ES-I3 (cell line): ENCODE results near the gene SLC6A20.

Experiments used
- H3K36me3 ChIP-seq: 2 replicates; pipeline ENCODE4 v1.6.1; 2013; ENCODE audit warnings: mild to moderate bottlenecking, low read length, control low read depth, moderate library complexity; ENCODE audit not compliant: insufficient read depth
- H3K4me1 ChIP-seq: 2 replicates; pipeline ENCODE4 v1.6.1; 2013; ENCODE audit warnings: mild to moderate bottlenecking, control low read depth, low read length; ENCODE audit not compliant: insufficient read depth
- H3K9ac ChIP-seq: 2 replicates; pipeline ENCODE4 v1.6.1; 2013; ENCODE audit warnings: low read depth, mild to moderate bottlenecking, low read length, moderate library complexity
- H3K9me3 ChIP-seq: 2 replicates; pipeline ENCODE4 v1.6.1; 2013; ENCODE audit warnings: mild to moderate bottlenecking, low read length, moderate library complexity; ENCODE audit not compliant: control insufficient read depth, insufficient read depth

SLC6A20 gene

DNA sequence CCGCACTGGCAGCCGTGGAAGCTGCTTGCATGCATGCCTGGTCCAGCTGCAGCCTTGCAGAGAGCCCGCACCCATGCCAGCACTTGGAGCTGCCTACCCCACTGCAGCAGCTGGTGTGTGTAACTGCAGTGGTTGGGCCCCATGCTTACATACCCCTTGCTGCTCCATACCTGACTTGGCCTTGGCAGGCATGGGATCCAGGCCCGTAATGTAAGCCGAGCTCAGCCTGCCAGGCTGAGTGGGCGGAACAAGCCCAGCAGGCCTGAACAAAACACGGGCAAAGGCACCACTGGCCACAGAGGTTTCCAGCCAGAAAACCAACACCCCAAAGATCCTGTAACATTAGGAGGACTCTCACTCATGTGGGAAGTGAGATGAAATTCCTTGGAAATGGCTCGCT is 48.3 kb downstream of the SLC6A20 start:
- no peak overlapping the region for H3K9ac ChIP-seq
- no peaks in the 10 kb centered on the region for H3K4me1 ChIP-seq
- H3K36me3 ChIP-seq = peaks cover 5% of the 10 kb centered on the region
- no peaks in the 10 kb centered on the region for H3K9me3 ChIP-seq

- Histone ChIP-seq H3K36me3 (peaks cover 5% of the 10 kb centered on the region), H3K4me1 (no peaks in the 10 kb centered on the region; the same call in 1 of the 2 replicates), H3K9ac (no peak overlapping the region), H3K9me3 (no peaks in the 10 kb centered on the region)
Observed at GRCh38 chr3:45746777-45747622, 49.3 kb downstream of the SLC6A20 start.

- H3K4me1 ChIP-seq = no peaks in the 10 kb centered on the region; the same call in 1 of the 2 replicates
- H3K9ac ChIP-seq = no peak overlapping the region
- peaks cover 5% of the 10 kb centered on the region for H3K36me3 ChIP-seq
- no peaks in the 10 kb centered on the region for H3K9me3 ChIP-seq
Observed at GRCh38 chr3:45746165-45746776, 50.1 kb downstream of the SLC6A20 start.

DNA sequence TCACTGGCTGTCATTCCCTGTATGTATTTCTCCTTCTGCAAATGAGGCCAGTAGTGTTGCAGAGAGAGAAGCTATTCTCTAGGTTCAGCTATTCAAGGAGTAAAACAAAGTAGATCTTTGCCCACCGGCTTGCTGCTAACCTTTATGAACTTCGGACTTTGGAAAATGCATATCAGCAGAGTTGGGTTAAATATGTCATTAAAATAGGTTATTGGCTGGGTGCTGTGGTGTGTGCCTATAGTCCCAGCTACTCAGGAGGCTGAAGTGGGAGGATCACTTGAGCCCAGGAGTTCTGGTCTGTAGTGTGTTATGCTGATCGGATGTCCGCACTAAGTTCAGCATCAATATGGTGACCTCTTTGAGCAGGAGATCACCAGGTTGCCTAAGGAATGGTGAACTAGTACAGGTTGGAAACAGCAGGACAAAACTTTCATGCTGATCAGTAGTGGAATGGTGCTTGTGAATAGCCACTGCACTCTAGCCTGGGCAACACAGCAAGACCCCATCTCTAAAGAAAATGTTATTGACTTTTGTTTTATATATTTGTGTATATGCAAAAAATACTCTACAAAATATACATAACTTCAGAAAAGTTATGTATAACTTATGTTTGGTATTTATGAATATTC is 53.8 kb downstream of the SLC6A20 start:
- H3K4me1 ChIP-seq = peaks cover 24% of the 10 kb centered on the region
- H3K9ac ChIP-seq = no peak overlapping the region
- no peaks in the 10 kb centered on the region for H3K9me3 ChIP-seq
- peaks cover 8% of the 10 kb centered on the region for H3K36me3 ChIP-seq

GRCh38 chr3:45741742-45742460 is 54.4 kb downstream of the SLC6A20 start:
- peaks cover 8% of the 10 kb centered on the region for H3K36me3 ChIP-seq
- no peaks in the 10 kb centered on the region for H3K9me3 ChIP-seq
- H3K4me1 ChIP-seq = peaks cover 24% of the 10 kb centered on the region
- H3K9ac ChIP-seq = no peak overlapping the region

- peaks cover 24% of the 10 kb centered on the region for H3K4me1 ChIP-seq
- H3K9ac ChIP-seq = no peak overlapping the region
- H3K9me3 ChIP-seq = no peaks in the 10 kb centered on the region
- H3K36me3 ChIP-seq = peaks cover 5% of the 10 kb centered on the region
Observed at GRCh38 chr3:45741247-45741646, 55.1 kb downstream of the SLC6A20 start.

DNA sequence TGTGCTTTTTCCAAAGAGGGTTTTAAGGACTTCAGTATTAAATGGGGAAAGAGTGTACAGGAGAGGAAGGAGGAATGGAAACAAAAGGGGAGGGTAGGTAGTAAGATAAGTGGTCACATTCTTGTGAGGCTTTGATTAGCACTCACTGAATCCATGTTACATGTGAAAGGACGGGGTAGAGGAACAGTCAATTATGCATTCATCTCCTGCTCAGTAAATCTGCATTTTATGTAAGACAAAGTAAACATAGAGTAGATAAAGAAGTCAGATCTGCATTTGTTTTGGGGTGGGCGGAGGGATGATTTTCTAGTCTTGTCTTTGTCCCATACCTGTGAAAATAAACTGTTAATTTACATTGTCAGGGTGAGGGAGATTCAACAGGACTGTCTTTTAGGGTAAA is 56.3 kb downstream of the SLC6A20 start:
- Histone ChIP-seq H3K4me1 (peaks cover 24% of the 10 kb centered on the region), H3K9me3 (no peaks in the 10 kb centered on the region), H3K9ac (no peak overlapping the region), H3K36me3 (peaks cover 5% of the 10 kb centered on the region; the same call in 1 of the 2 replicates)

GRCh38 chr3:45737234-45737633 is 59.1 kb downstream of the SLC6A20 start:
- peaks cover 9% of the 10 kb centered on the region for H3K36me3 ChIP-seq

GRCh38 chr3:45736707-45737106 is 59.6 kb downstream of the SLC6A20 start:
- H3K9me3 ChIP-seq = no peaks in the 10 kb centered on the region
- peaks cover 9% of the 10 kb centered on the region for H3K36me3 ChIP-seq

More at GRCh38 chr3:45737234-45737633, 59.1 kb downstream of the SLC6A20 start:
- H3K9ac ChIP-seq = no peak overlapping the region
- peaks cover 24% of the 10 kb centered on the region for H3K4me1 ChIP-seq
- H3K9me3 ChIP-seq = no peaks in the 10 kb centered on the region

GRCh38 chr3:45730409-45731154 is 65.8 kb downstream of the SLC6A20 start:
- no peak overlapping the region for H3K9ac ChIP-seq
- H3K4me1 ChIP-seq = no peaks in the 10 kb centered on the region
- H3K9me3 ChIP-seq = no peaks in the 10 kb centered on the region
- H3K36me3 ChIP-seq = peaks cover 5% of the 10 kb centered on the region

More at GRCh38 chr3:45736707-45737106, 59.6 kb downstream of the SLC6A20 start:
- Histone ChIP-seq H3K4me1 (peaks cover 24% of the 10 kb centered on the region), H3K9ac (no peak overlapping the region)

- Histone ChIP-seq H3K9me3 (no peaks in the 10 kb centered on the region), H3K9ac (no peak overlapping the region), H3K36me3 (peaks cover 5% of the 10 kb centered on the region), H3K4me1 (no peaks in the 10 kb centered on the region)
Observed at GRCh38 chr3:45729614-45730013, 66.7 kb downstream of the SLC6A20 start.

- Histone ChIP-seq H3K9ac (no peak overlapping the region), H3K4me1 (no peaks in the 10 kb centered on the region), H3K36me3 (peaks cover 11% of the 10 kb centered on the region), H3K9me3 (no peaks in the 10 kb centered on the region)
Observed at GRCh38 chr3:45724911-45725310, 71.4 kb downstream of the SLC6A20 start.

DNA sequence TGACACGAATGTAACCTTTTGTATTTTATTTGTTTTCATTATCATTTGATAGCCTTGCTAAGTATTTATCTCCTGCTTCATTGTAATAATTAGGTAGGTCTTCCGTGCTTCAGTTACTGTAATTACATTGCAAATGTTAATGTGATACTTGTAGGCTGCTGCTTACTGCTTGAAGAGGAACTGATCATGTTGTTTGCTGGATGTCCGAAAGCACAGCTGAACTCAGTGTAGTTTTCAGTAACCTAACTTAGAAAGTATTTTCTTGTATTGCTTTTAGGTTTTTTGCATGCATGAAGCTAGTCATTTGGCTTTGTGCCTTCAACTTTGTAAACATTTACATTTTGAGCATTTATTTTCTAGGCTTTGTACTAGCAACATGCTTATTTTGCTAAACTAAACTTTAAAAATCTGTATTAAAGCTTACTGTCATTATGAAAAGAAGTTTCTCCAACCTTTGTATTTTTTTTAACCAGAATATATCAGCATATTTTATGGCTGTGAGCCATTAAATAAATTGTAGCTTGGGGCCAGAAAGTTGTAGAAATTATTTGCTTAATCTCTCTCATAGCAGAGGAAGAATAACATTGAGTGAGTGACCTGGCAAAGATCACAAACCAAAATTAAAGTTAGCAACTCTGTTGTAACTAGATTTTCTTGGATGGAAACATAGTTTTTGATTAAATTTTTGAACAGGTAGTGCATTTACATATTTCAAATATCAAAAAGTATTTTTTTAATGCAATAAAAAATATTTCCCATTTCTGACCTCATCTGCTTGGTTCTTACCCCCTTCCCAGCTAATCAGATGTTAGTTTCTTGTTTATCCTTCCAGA is 76.5 kb downstream of the SLC6A20 start:
- no peaks in the 10 kb centered on the region for H3K9me3 ChIP-seq
- no peak overlapping the region for H3K9ac ChIP-seq
- peaks cover 11% of the 10 kb centered on the region for H3K36me3 ChIP-seq
- no peaks in the 10 kb centered on the region for H3K4me1 ChIP-seq
